ENCODE results near the gene CACNA1E. TPM values are rescaled to one million over a fixed set of nuclear protein-coding genes. Genes with fewer than 3 reads are reported as not detected.

The CACNA1E gene
- total and polyA plus RNA-seq, 2 donors (not counting 1 experiment from before 2014, with no cell fraction given) = 0.37 to 0.40 TPM

- H3K9me3 Mint-ChIP-seq (ENCODE audit: insufficient read depth) = no peaks in the 10 kb centered on the region
- POLR2A ChIA-PET = no interaction called here
Observed at GRCh38 chr1:181776044-181776443, 292.7 kb downstream of the CACNA1E start.

GRCh38 chr1:181777286-181777685, 294.0 kb downstream of the CACNA1E start:
- no peaks in the 10 kb centered on the region for H3K27me3 Mint-ChIP-seq
- no peaks in the 10 kb centered on the region for H3K9me3 Mint-ChIP-seq (ENCODE audit: insufficient read depth)
- POLR2A ChIA-PET = no interaction called here
- no peak overlapping the region for H3K4me3 Mint-ChIP-seq
- no peak overlapping the region for H3K9ac ChIP-seq (ENCODE audit: low read length)
- intact Hi-C loops (cut with micrococcal nuclease) = no loop called here
- no peak overlapping the region for H3K4me3 ChIP-seq (ENCODE audit: control extremely low read depth in 1 of 5, extremely low read depth in 1 of 5, insufficient read depth in 1 of 5, low read depth in 2 of 5, low read length in 4 of 5)
- TF ChIP-seq EZH2 (IDR thresholded peaks at IDR 0.05; ENCODE audit: borderline replicate concordance, insufficient read depth, low read depth, low read length, poor library complexity, severe bottlenecking) = no peak
- TF ChIP-seq CTCF (IDR thresholded peaks at IDR 0.05) = no peak
- no peak overlapping the region for H3K27ac Mint-ChIP-seq
- no peaks in the 10 kb centered on the region for H3K79me2 ChIP-seq (ENCODE audit: control insufficient read depth, insufficient read depth, low read length)
- no peak overlapping the region for H3K27ac ChIP-seq (ENCODE audit: low read length in 2 of 2)
- DNase-seq (no peak), ATAC-seq (ENCODE audit: low read depth) (no peak)
- no CpG with 5 or more reads among the region's 2 CpGs for WGBS (ENCODE audit: insufficient coverage)
- CTCF ChIA-PET = no interaction called here
- no peaks in the 10 kb centered on the region for H3K27me3 ChIP-seq (replicated peaks in 1 of 4; ENCODE audit: control extremely low read depth in 1 of 4, control insufficient read depth in 3 of 4, insufficient read depth in 4 of 4, low read length in 3 of 4)
- no peak overlapping the region for H2AFZ ChIP-seq (ENCODE audit: insufficient read depth, low read depth, low read length, poor library complexity, severe bottlenecking)
- H4K20me1 ChIP-seq (ENCODE audit: control insufficient read depth, insufficient read depth, low read length, poor library complexity, severe bottlenecking) = no peaks in the 10 kb centered on the region
- H3K4me2 ChIP-seq (replicated peaks; ENCODE audit: low read depth, low read length, poor library complexity, severe bottlenecking) = no peak overlapping the region
- H3K4me1 Mint-ChIP-seq = no peaks in the 10 kb centered on the region
- H3K9me3 ChIP-seq (ENCODE audit: control extremely low read depth in 1 of 3, control insufficient read depth in 2 of 3, insufficient read depth in 1 of 3, low read length in 2 of 3) = no peaks in the 10 kb centered on the region
- H3K4me1 ChIP-seq (ENCODE audit: control insufficient read depth in 2 of 2, insufficient read depth in 2 of 2, low read length in 2 of 2) = no peaks in the 10 kb centered on the region
- no peaks in the 10 kb centered on the region for H3K36me3 ChIP-seq (replicated peaks in 1 of 2; ENCODE audit: control extremely low read depth in 1 of 2, control insufficient read depth in 1 of 2, extremely low read depth in 1 of 2, insufficient read depth in 2 of 2, low read length in 1 of 2)

More at GRCh38 chr1:181776044-181776443, 292.7 kb downstream of the CACNA1E start:
- no peaks in the 10 kb centered on the region for H3K27me3 ChIP-seq (replicated peaks in 1 of 4; ENCODE audit: control extremely low read depth in 1 of 4, control insufficient read depth in 3 of 4, insufficient read depth in 4 of 4, low read length in 3 of 4)
- no peak overlapping the region for H3K4me2 ChIP-seq (replicated peaks; ENCODE audit: low read depth, low read length, poor library complexity, severe bottlenecking)
- no peaks in the 10 kb centered on the region for H3K79me2 ChIP-seq (ENCODE audit: control insufficient read depth, insufficient read depth, low read length)
- no peaks in the 10 kb centered on the region for H3K36me3 ChIP-seq (replicated peaks in 1 of 2; ENCODE audit: control extremely low read depth in 1 of 2, control insufficient read depth in 1 of 2, extremely low read depth in 1 of 2, insufficient read depth in 2 of 2, low read length in 1 of 2)
- no peak overlapping the region for H3K27ac ChIP-seq (ENCODE audit: low read length in 2 of 2)
- H3K4me3 ChIP-seq (ENCODE audit: control extremely low read depth in 1 of 5, extremely low read depth in 1 of 5, insufficient read depth in 1 of 5, low read depth in 2 of 5, low read length in 4 of 5) = no peak overlapping the region
- H3K27me3 Mint-ChIP-seq = no peaks in the 10 kb centered on the region
- H3K9me3 ChIP-seq (ENCODE audit: control extremely low read depth in 1 of 3, control insufficient read depth in 2 of 3, insufficient read depth in 1 of 3, low read length in 2 of 3) = no peaks in the 10 kb centered on the region
- H4K20me1 ChIP-seq (ENCODE audit: control insufficient read depth, insufficient read depth, low read length, poor library complexity, severe bottlenecking) = no peaks in the 10 kb centered on the region
- no peak overlapping the region for H2AFZ ChIP-seq (ENCODE audit: insufficient read depth, low read depth, low read length, poor library complexity, severe bottlenecking)
- no peak for ATAC-seq (ENCODE audit: low read depth)
- no peaks in the 10 kb centered on the region for H3K4me1 ChIP-seq (ENCODE audit: control insufficient read depth in 2 of 2, insufficient read depth in 2 of 2, low read length in 2 of 2)
- TF ChIP-seq EZH2 (IDR thresholded peaks at IDR 0.05; ENCODE audit: borderline replicate concordance, insufficient read depth, low read depth, low read length, poor library complexity, severe bottlenecking) = no peak
- TF ChIP-seq CTCF (IDR thresholded peaks at IDR 0.05) = no peak
- intact Hi-C loops (cut with micrococcal nuclease) = no loop called here
- no peak overlapping the region for H3K9ac ChIP-seq (ENCODE audit: low read length)
- 90% methylated on average over 10 of the region's 10 CpGs for WGBS (ENCODE audit: insufficient coverage)
- CTCF ChIA-PET = no interaction called here
- H3K4me3 Mint-ChIP-seq = no peak overlapping the region
- no peak for DNase-seq
- H3K4me1 Mint-ChIP-seq = no peaks in the 10 kb centered on the region
- H3K27ac Mint-ChIP-seq = no peak overlapping the region
